Measurements from ENCODE around the gene SPATA46.

GRCh38 chr1:162367073-162367472, 9.6 kb downstream of the SPATA46 start:
- TF ChIP-seq CTCF (conservative IDR thresholded peaks at IDR 0.05; ENCODE audit: low read length), result no peak
- no peak for TF ChIP-seq EZH2phosphoT487 (IDR thresholded peaks at IDR 0.05; ENCODE audit: borderline replicate concordance, low read depth, low read length)
